GM12865 (cell line): ENCODE measurements around the gene ZBTB6.
A peak's percentile ranks its signal among the peaks of the same experiment; 100 is the strongest.

Source experiments
- DNase-seq: peaks from one replicate; pipeline ENCODE4 v3.0.0; 2010; ENCODE audit warnings: low read depth
- H3K4me3 ChIP-seq: 2 replicates; pipeline ENCODE4 v1.5.1; 2011; ENCODE audit warnings: mild to moderate bottlenecking, low read depth, low read length, control low read depth
- CTCF ChIP-seq: IDR thresholded peaks from 2 replicates; pipeline ENCODE4 v1.5.1; 2011; ENCODE audit warnings: low read length, control low read depth, low read depth, inconsistent platforms; ENCODE audit not compliant: insufficient read depth; ENCODE audit errors: missing control alignments

Gene ZBTB6

GRCh38 chr9:122940454-122940748, 27.3 kb upstream of the ZBTB6 start:
- no peak for DNase-seq

DNA sequence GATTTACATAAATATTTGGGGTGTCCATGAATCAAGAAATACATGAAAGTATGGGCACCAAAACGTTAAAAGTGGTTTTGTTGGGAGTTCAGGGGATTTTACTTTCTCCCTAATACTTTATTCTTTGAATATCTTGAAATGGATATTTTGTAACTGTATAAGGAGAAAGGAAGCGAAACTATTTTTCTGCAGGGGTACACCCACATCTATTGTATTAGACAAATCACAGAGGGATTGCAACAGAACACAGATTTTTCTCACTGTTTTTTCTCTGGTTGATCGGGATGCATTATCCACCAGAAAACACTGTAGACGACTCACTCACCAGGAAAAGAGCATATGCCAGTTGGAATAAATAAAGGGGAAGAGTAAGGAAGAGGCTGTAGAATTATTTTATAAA, 26.5 kb upstream of the ZBTB6 start:
- H3K4me3 ChIP-seq: no peak overlapping the region
- TF ChIP-seq CTCF: no peak
- DNase-seq: no peak

More at GRCh38 chr9:122940454-122940748, 27.3 kb upstream of the ZBTB6 start:
- TF ChIP-seq CTCF: no peak
- peak overlapping the region; percentile 57 for H3K4me3 ChIP-seq

- DNase-seq: no peak
- TF ChIP-seq CTCF: no peak
- no peak overlapping the region for H3K4me3 ChIP-seq
Observed at GRCh38 chr9:122936883-122937282, 23.8 kb upstream of the ZBTB6 start.

GRCh38 chr9:122936464-122936863, 23.3 kb upstream of the ZBTB6 start:
- no peak for TF ChIP-seq CTCF
- DNase-seq: no peak
- H3K4me3 ChIP-seq: no peak overlapping the region

DNA sequence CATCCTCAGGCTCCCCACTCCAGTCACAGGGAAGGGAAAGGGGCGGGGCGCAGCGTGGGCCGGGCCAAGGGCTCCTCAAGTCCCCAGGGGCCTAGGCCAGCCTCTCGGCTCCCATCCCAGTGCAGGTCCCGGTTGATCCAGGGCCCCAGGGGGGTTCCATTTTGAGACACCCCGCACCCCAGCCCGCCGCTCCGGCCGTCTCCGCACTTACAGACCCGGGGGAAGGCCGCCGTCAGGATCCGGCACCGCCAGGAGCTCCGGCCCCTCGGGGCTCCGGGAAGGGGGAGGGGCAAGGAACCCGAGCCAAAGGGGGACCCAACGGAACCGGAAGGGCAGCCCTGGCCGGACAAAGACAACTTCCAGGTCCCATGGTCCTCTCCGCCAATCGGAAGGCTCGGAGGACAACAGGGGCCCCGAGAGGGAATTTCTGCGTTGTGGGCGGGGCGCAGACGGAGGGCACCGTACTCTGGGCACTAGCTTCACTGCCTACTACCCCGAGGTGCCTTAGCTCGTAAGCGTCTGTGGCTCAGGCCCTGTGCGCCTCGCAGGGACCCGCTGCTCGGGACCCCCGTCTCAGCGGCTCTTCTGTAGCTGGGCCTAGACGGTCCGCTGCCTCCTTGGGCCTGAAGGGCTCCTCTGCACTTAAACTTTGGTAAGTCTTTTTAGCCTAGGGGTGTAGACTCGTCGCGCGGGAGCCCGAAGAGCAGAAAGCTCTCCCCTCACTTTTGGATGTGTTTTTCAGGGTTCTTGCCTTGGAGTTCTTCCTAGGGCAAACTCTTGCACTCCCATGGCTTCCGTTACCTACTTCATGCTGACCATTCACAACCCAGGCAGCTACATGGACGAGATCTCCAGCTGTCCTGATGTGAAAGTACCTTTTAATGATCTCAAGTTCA, 18.4 kb upstream of the ZBTB6 start, which contains the start of gene ZBTB26:
Gene ZBTB26 (minus strand): TSS at position 287 of the 896 bp plus-strand sequence. CDS start 11,578 bp downstream, outside the sequence.
- DNase-seq: peak; percentile 94
- peak within 1 kb of the TSS; percentile 99 for H3K4me3 ChIP-seq
- no peak for TF ChIP-seq CTCF

GRCh38 chr9:122930541-122931225, 17.6 kb upstream of the ZBTB6 start:
- H3K4me3 ChIP-seq: peak overlapping the region; percentile 99
- DNase-seq: no peak
- no peak for TF ChIP-seq CTCF
